DMS153 treated with DMSO at 0.1 percent for 48 hours (cell line): ENCODE data around the gene DIP2A.
"Not testable (repeated sequence)": the region's sequence is repeated elsewhere in the genome, so short reads cannot be mapped to it uniquely, and the experiment has no call there.

Experiments
- DNase-seq: peaks from one replicate; lab custom pipeline; 2025; ENCODE audit not compliant: unreplicated experiment; lab: John Stamatoyannopoulos, UW

The DIP2A gene

GRCh38 chr21:46579394-46579793, 120.7 kb downstream of the DIP2A start:
- DNase-seq = not testable (repeated sequence)

- no peak for DNase-seq
These were observed 123.2 kb downstream of the DIP2A start for GRCh38 chr21:46581780-46582307.

GRCh38 chr21:46585191-46585953, 126.7 kb downstream of the DIP2A start:
- DNase-seq = peak; percentile 7

GRCh38 chr21:46594276-46594675, 135.6 kb downstream of the DIP2A start:
- DNase-seq = no peak

GRCh38 chr21:46596201-46596600, 137.5 kb downstream of the DIP2A start:
- no peak for DNase-seq

- no peak for DNase-seq
These were observed 138.3 kb downstream of the DIP2A start for GRCh38 chr21:46597031-46597430.

- DNase-seq = no peak
These were observed 139.2 kb downstream of the DIP2A start for GRCh38 chr21:46597896-46598343.

GRCh38 chr21:46598581-46599572, 140.2 kb downstream of the DIP2A start:
- DNase-seq = no peak

GRCh38 chr21:46600305-46600704, 141.6 kb downstream of the DIP2A start:
- DNase-seq = no peak

- DNase-seq = no peak
These were observed 142.3 kb downstream of the DIP2A start for GRCh38 chr21:46600978-46601377.

- no peak for DNase-seq
These were observed 144.5 kb downstream of the DIP2A start for GRCh38 chr21:46603228-46603627.

GRCh38 chr21:46604329-46604974, 145.8 kb downstream of the DIP2A start:
- DNase-seq = peak; percentile 5

- DNase-seq = no peak
These were observed 146.5 kb downstream of the DIP2A start, which contains the start of gene S100B for GRCh38 chr21:46604975-46605766. Gene S100B, minus strand, starts transcription at chr21:46605082. Its CDS starts 2,667 bp downstream, at chr21:46602415.

GRCh38 chr21:46605767-46606426, 147.2 kb downstream of the DIP2A start:
- DNase-seq = no peak

GRCh38 chr21:46606427-46606813, 147.7 kb downstream of the DIP2A start:
- no peak for DNase-seq

GRCh38 chr21:46607636-46608035, 148.9 kb downstream of the DIP2A start:
- DNase-seq = no peak

GRCh38 chr21:46608672-46609111, 150.0 kb downstream of the DIP2A start:
- no peak for DNase-seq

- DNase-seq = no peak
These were observed 151.5 kb downstream of the DIP2A start for GRCh38 chr21:46610018-46610701.

- DNase-seq = no peak
These were observed 154.7 kb downstream of the DIP2A start for GRCh38 chr21:46613391-46613790.
